GM13977 (cell line): ENCODE data around the gene SHC1.

ENCODE experiments used
- DNase-seq: peaks from one replicate; pipeline ENCODE4 v3.0.0; 2012; ENCODE audit warnings: low spot score
- CTCF ChIP-seq: IDR thresholded peaks from 2 replicates; pipeline ENCODE4 v1.5.1; 2012; ENCODE audit warnings: mild to moderate bottlenecking, control low read depth; ENCODE audit not compliant: insufficient read depth; ENCODE audit errors: extremely low read depth, missing control alignments
- in situ Hi-C: fragments of 300-500 bp; cut with MboI; formaldehyde crosslinking; loops from one replicate; pipeline ENCODE4 v1.12.0; 2022; ENCODE audit warnings: low sequenced_read_pairs, low pct_unique_long_range_greater_than_20kb, mixed read lengths, inconsistent platforms; ENCODE audit not compliant: unreplicated experiment

SHC1 gene

GRCh38 chr1:154934358-154934948 is 36.1 kb downstream of the SHC1 start:
- TF ChIP-seq CTCF = no peak
- in situ Hi-C loops = no loop called here
- DNase-seq = no peak

- in situ Hi-C loops = no loop called here
- DNase-seq = no peak
- no peak for TF ChIP-seq CTCF
Observed at GRCh38 chr1:154931940-154932487, 38.5 kb downstream of the SHC1 start.

GRCh38 chr1:154926201-154926600 is 44.3 kb downstream of the SHC1 start:
- no peak for DNase-seq
- TF ChIP-seq CTCF = no peak
- in situ Hi-C loops = no loop called here

- no peak for DNase-seq
- in situ Hi-C loops = no loop called here
- TF ChIP-seq CTCF = no peak
Observed at GRCh38 chr1:154925335-154926170, 45.0 kb downstream of the SHC1 start.

- DNase-seq = no peak
- in situ Hi-C loops = no loop called here
- no peak for TF ChIP-seq CTCF
Observed at GRCh38 chr1:154923695-154924094, 46.9 kb downstream of the SHC1 start.

GRCh38 chr1:154913273-154913672 is 57.3 kb downstream of the SHC1 start:
- TF ChIP-seq CTCF = no peak
- DNase-seq = no peak
- in situ Hi-C loops = no loop called here
